LNCaP clone FGC (cell line): Measurements from ENCODE around the gene CEP162.

Experiments used
- DNase-seq: peaks from one replicate; pipeline ENCODE4 v3.0.0-alpha.2; 2011; ENCODE audit warnings: low read depth
- H3K4me3 ChIP-seq: 2 replicates; pipeline ENCODE4 v1.5.1; 2011; ENCODE audit warnings: mild to moderate bottlenecking, low read depth, low read length, control low read depth
- CTCF ChIP-seq: IDR thresholded peaks from 2 replicates; pipeline ENCODE4 v1.5.1; 2012; ENCODE audit warnings: mild to moderate bottlenecking; ENCODE audit not compliant: control insufficient read depth, insufficient read depth; ENCODE audit errors: extremely low read depth

The CEP162 gene

GRCh38 chr6:84074988-84075781, 152.3 kb downstream of the CEP162 start:
- TF ChIP-seq CTCF: no peak
- no peak for DNase-seq
- H3K4me3 ChIP-seq: no peak overlapping the region
